HL-60 (cell line): Measurements from ENCODE around the gene ABHD17A.

Source experiments
- DNase-seq, 2 experiments: peaks; one replicate each; pipeline ENCODE4 v3.0.0-alpha.2; 2010 to 2020; ENCODE audit warnings: low read depth in 1 of 2, low spot score in 1 of 2
- H3K27ac ChIP-seq: fragments of 250-450 bp; sonication (Bioruptor Pico); replicated peaks from 2 replicates; pipeline ENCODE4 v1.5.1; 2020; ENCODE audit warnings: mild to moderate bottlenecking, moderate library complexity
- H3K27me3 ChIP-seq: fragments of 250-450 bp; sonication (Bioruptor Pico); 2 replicates; pipeline ENCODE4 v1.5.1; 2021; ENCODE audit warnings: mild to moderate bottlenecking, moderate library complexity; ENCODE audit not compliant: insufficient read depth, poor library complexity, severe bottlenecking
- H3K4me3 ChIP-seq: replicated peaks from 2 replicates; pipeline ENCODE4 v1.5.1; 2011; ENCODE audit warnings: mild to moderate bottlenecking, control low read depth, low read length; ENCODE audit not compliant: insufficient read depth
- CTCF ChIP-seq: IDR thresholded peaks from one replicate; pipeline ENCODE4 v1.5.1; 2011; ENCODE audit warnings: low read length, control low read depth, inconsistent platforms; ENCODE audit not compliant: insufficient read depth
- GABPA ChIP-seq: IDR thresholded peaks from 2 replicates; pipeline ENCODE4 v1.6.1; 2012; ENCODE audit warnings: low read depth
- POLR2AphosphoS5 ChIP-seq: IDR thresholded peaks from 2 replicates; pipeline ENCODE4 v1.6.1; 2012; ENCODE audit warnings: low read depth
- REST ChIP-seq: IDR thresholded peaks from 2 replicates; pipeline ENCODE4 v1.6.1; 2012; ENCODE audit warnings: low read depth; ENCODE audit not compliant: insufficient replicate concordance
- SPI1 ChIP-seq: IDR thresholded peaks from 2 replicates; pipeline ENCODE4 v1.6.1; 2012; ENCODE audit warnings: low read depth, mild to moderate bottlenecking, borderline replicate concordance

The ABHD17A gene

GRCh38 chr19:1913781-1914577 lies 28.7 kb upstream of the ABHD17A start:
- no peak for DNase-seq
- Histone ChIP-seq H3K4me3 (no peak overlapping the region), H3K27ac (no peak overlapping the region), H3K27me3 (no peaks in the 10 kb centered on the region)
- TF ChIP-seq GABPA (no peak), POLR2AphosphoS5 (no peak), SPI1 (no peak), REST (no peak), CTCF (no peak)

GRCh38 chr19:1912760-1913505 lies 27.6 kb upstream of the ABHD17A start:
- DNase-seq = no peak
- TF ChIP-seq POLR2AphosphoS5 (no peak), CTCF (no peak), REST (no peak), GABPA (no peak), SPI1 (no peak)
- H3K4me3 ChIP-seq = no peak overlapping the region
- no peaks in the 10 kb centered on the region for H3K27me3 ChIP-seq
- no peak overlapping the region for H3K27ac ChIP-seq

- no peak for TF ChIP-seq POLR2AphosphoS5
- no peak for TF ChIP-seq CTCF
- TF ChIP-seq REST = no peak
- no peak for TF ChIP-seq GABPA
- no peak for TF ChIP-seq SPI1
- no peak overlapping the region for H3K27ac ChIP-seq
- no peaks in the 10 kb centered on the region for H3K27me3 ChIP-seq
- H3K4me3 ChIP-seq = no peak overlapping the region
- no peak for DNase-seq
Observed at GRCh38 chr19:1911995-1912394, 26.7 kb upstream of the ABHD17A start.
